Globus pallidus (tissue), 1 donor: ENCODE measurements around the gene TMOD3.
A peak's percentile ranks its signal among the peaks of the same experiment; 100 is the strongest.

Experiments used
- DNase-seq: peaks from one replicate; pipeline ENCODE4 v3.0.0-alpha.2; 2015; ENCODE audit warnings: low spot score

TMOD3 gene

GRCh38 chr15:51828621-51829375 is 655 bp upstream of the TMOD3 start:
- DNase-seq, result no peak

- peak; percentile 36 for DNase-seq
Measured at GRCh38 chr15:51830276-51830806, 888 bp downstream of the TMOD3 start.

- no peak for DNase-seq
Measured at GRCh38 chr15:51833772-51834171, 4.3 kb downstream of the TMOD3 start.

GRCh38 chr15:51837792-51838251 is 8.4 kb downstream of the TMOD3 start:
- DNase-seq, result no peak

GRCh38 chr15:51838270-51838669 is 8.8 kb downstream of the TMOD3 start:
- DNase-seq, result no peak

GRCh38 chr15:51840692-51841091 is 11.2 kb downstream of the TMOD3 start:
- DNase-seq, result no peak

- no peak for DNase-seq
Measured at GRCh38 chr15:51841406-51842040, 12.1 kb downstream of the TMOD3 start.

GRCh38 chr15:51842265-51842664 is 12.8 kb downstream of the TMOD3 start:
- no peak for DNase-seq

- DNase-seq, result no peak
Measured at GRCh38 chr15:51842852-51843737, 13.6 kb downstream of the TMOD3 start.

GRCh38 chr15:51844747-51845426 is 15.4 kb downstream of the TMOD3 start:
- no peak for DNase-seq

- DNase-seq, result no peak
Measured at GRCh38 chr15:51846066-51846462, 16.6 kb downstream of the TMOD3 start.

GRCh38 chr15:51846463-51847230 is 17.2 kb downstream of the TMOD3 start:
- DNase-seq, result no peak

GRCh38 chr15:51848811-51849210 is 19.4 kb downstream of the TMOD3 start:
- DNase-seq, result no peak

GRCh38 chr15:51849860-51850259 is 20.4 kb downstream of the TMOD3 start:
- DNase-seq, result no peak

- DNase-seq, result no peak
Measured at GRCh38 chr15:51853998-51854397, 24.5 kb downstream of the TMOD3 start.

GRCh38 chr15:51855612-51856011 is 26.2 kb downstream of the TMOD3 start:
- no peak for DNase-seq

GRCh38 chr15:51856714-51857380 is 27.4 kb downstream of the TMOD3 start:
- no peak for DNase-seq

- no peak for DNase-seq
Measured at GRCh38 chr15:51861557-51862359, 32.3 kb downstream of the TMOD3 start.

- DNase-seq, result no peak
Measured at GRCh38 chr15:51863131-51863530, 33.7 kb downstream of the TMOD3 start.
